H1 (cell line): Measurements from ENCODE around the gene MTCH1. TPM values are rescaled to one million over a fixed set of nuclear protein-coding genes. Genes with fewer than 3 reads are reported as not detected.

Experiments
- CBX8 ChIP-seq: fragments of 300-800, 300-1000 bp; sonication (generic); IDR thresholded peaks from 2 replicates; pipeline ENCODE4 v1.7.1; 2016; ENCODE audit warnings: low read depth, low read length, borderline replicate concordance
- CHD1 ChIP-seq: IDR thresholded peaks from 2 replicates; pipeline ENCODE4 v1.6.1; 2012; ENCODE audit warnings: low read depth, low read length, improper control_type of control experiment
- CHD2 ChIP-seq: IDR thresholded peaks from 2 replicates; pipeline ENCODE4 v1.6.1; 2012; ENCODE audit warnings: low read length, improper control_type of control experiment
- CHD7 ChIP-seq: fragments of 300-600 bp; sonication (generic); IDR thresholded peaks from 2 replicates; pipeline ENCODE4 v1.7.1; 2012; ENCODE audit warnings: low read length, moderate library complexity, mild to moderate bottlenecking, inconsistent platforms; ENCODE audit not compliant: insufficient replicate concordance
- JUN ChIP-seq: IDR thresholded peaks from 2 replicates; pipeline ENCODE4 v1.6.1; 2011; ENCODE audit warnings: low read depth, mild to moderate bottlenecking, improper control_type of control experiment, low read length
- MAX ChIP-seq: IDR thresholded peaks from 2 replicates; pipeline ENCODE4 v1.6.1; 2012; ENCODE audit warnings: inconsistent platforms
- RBBP5 ChIP-seq: IDR thresholded peaks from 2 replicates; pipeline ENCODE4 v1.7.1; 2012; ENCODE audit warnings: low read depth, mild to moderate bottlenecking, inconsistent platforms, low read length, moderate library complexity, borderline replicate concordance
- TEAD4 ChIP-seq: IDR thresholded peaks from 2 replicates; pipeline ENCODE4 v1.6.1; 2012; ENCODE audit warnings: low read depth, low read length, inconsistent platforms, mixed read lengths
- polyA plus RNA-seq, 7 experiments: library from polyadenylated mRNA; depleted of rRNA in 3 of 7; stranded (reverse) in 5 of 7; unstranded in 2 of 7; fragments of >200 nt in 5 of 7; fragments of 200-250 nt in 2 of 7; gene quantifications; 1 replicate in 5 of 7; 2 replicates in 1 of 7; 4 replicates in 1 of 7; pipeline versions ENCODE4 v1.2.1 to v1.2.3, GENCODE V29; 2011 to 2013; ENCODE audit warnings: missing spikeins in 2 of 7, mixed read lengths in 2 of 7
- total RNA-seq: library from RNA; stranded (reverse); fragmentation: NEBNext Ultra II Directional; extraction: Animal tissue kit (Norgen Biotek cat#: 25700); gene quantifications from 2 replicates; pipeline ENCODE4 v1.2.1, GENCODE V29; 2021

MTCH1 gene
- total and polyA plus RNA-seq, 2 of the 8 experiments (the other 6 are each of a cell fraction or from before 2014, with no cell fraction given): 169 to 214 TPM

GRCh38 chr6:36955671-36956445, 30.1 kb downstream of the MTCH1 start (continued):
- no peak for TF ChIP-seq CHD7
- no peak for TF ChIP-seq MAX
- no peak for TF ChIP-seq CBX8
- no peak for TF ChIP-seq JUN
- TF ChIP-seq CHD1: no peak
- no peak for TF ChIP-seq CHD2
- TF ChIP-seq TEAD4: no peak
- TF ChIP-seq RBBP5: no peak
